IMR-90 (cell line): Measurements from ENCODE around the gene CERS6. TPM values are rescaled to one million over a fixed set of nuclear protein-coding genes. Genes with fewer than 3 reads are reported as not detected.

ENCODE experiments used
- ATAC-seq: fragments of 200-7000 bp; cut with Tn5 transposase; 2 replicates; pipeline ENCODE4 v1.9.1; 2020; ENCODE audit warnings: low read depth, mild to moderate bottlenecking, moderate library complexity
- BruUV-seq: library from RNA; stranded (reverse); fragments of 400-500 nt; replicated peaks from 2 replicates; lab custom pipeline; 2021; lab: Mats Ljungman, UMichigan
- CTCF ChIA-PET: fragments of 300-600 bp; formaldehyde crosslinking; extraction: SDS; loops from one replicate; lab custom pipeline; 2021; ENCODE audit warnings: antibody characterized with exemption; lab: Yijun Ruan, JAX
- POLR2A ChIA-PET: fragments of 300-600 bp; sonication (Branson Sonifier 250); formaldehyde crosslinking; loops from one replicate; lab custom pipeline; 2022; ENCODE audit warnings: antibody characterized with exemption; ENCODE audit not compliant: unreplicated experiment; lab: Charles Lee
- DNase-seq: peaks from one replicate; pipeline ENCODE4 v3.0.0; 2013
- H2AFZ ChIP-seq: replicated peaks from 2 replicates; pipeline ENCODE3; 2013; ENCODE audit warnings: low read length, mild to moderate bottlenecking; ENCODE audit not compliant: poor library complexity
- H2AK5ac ChIP-seq: 2 replicates; pipeline ENCODE4 v1.6.1; 2013; ENCODE audit warnings: low read depth, low read length, inconsistent platforms
- H2AK9ac ChIP-seq: replicated peaks from 2 replicates; pipeline ENCODE3; 2013; ENCODE audit warnings: mild to moderate bottlenecking, low read depth, low read length, moderate library complexity; ENCODE audit not compliant: poor library complexity
- H2BK120ac ChIP-seq: 2 replicates; pipeline ENCODE4 v1.6.1; 2013; ENCODE audit warnings: low read depth, low read length, inconsistent platforms
- H2BK15ac ChIP-seq: 3 replicates; pipeline ENCODE4 v1.6.1; 2013; ENCODE audit warnings: low read depth, low read length, inconsistent platforms
- H2BK20ac ChIP-seq: 2 replicates; pipeline ENCODE4 v1.6.1; 2013; ENCODE audit warnings: low read depth, mild to moderate bottlenecking, inconsistent platforms, low read length, moderate library complexity
- H2BK5ac ChIP-seq: 2 replicates; pipeline ENCODE4 v1.6.1; 2013; ENCODE audit warnings: mild to moderate bottlenecking, low read depth, low read length, inconsistent platforms; ENCODE audit not compliant: poor library complexity, severe bottlenecking
- H3K14ac ChIP-seq: replicated peaks from 2 replicates; pipeline ENCODE4 v1.6.1; 2013; ENCODE audit warnings: low read depth, low read length, inconsistent platforms
- H3K18ac ChIP-seq: 2 replicates; pipeline ENCODE4 v1.6.1; 2013; ENCODE audit warnings: low read depth, low read length, control low read depth
- H3K23ac ChIP-seq: 2 replicates; pipeline ENCODE4 v1.6.1; 2013; ENCODE audit warnings: low read depth, low read length, inconsistent platforms
- H3K27ac ChIP-seq: 2 replicates; pipeline ENCODE4 v1.5.1; 2013; ENCODE audit warnings: mild to moderate bottlenecking, control low read depth, low read length; ENCODE audit not compliant: insufficient read depth
- H3K27me3 ChIP-seq: 2 replicates; pipeline ENCODE4 v1.6.1; 2013; ENCODE audit warnings: low read length; ENCODE audit not compliant: control insufficient read depth, insufficient read depth
- H3K36me3 ChIP-seq: 2 replicates; pipeline ENCODE4 v1.6.1; 2013; ENCODE audit warnings: low read length, mixed read lengths; ENCODE audit not compliant: control insufficient read depth, insufficient read depth
- H3K4ac ChIP-seq: 2 replicates; pipeline ENCODE4 v1.6.1; 2013; ENCODE audit warnings: low read depth, low read length, inconsistent platforms
- H3K4me1 ChIP-seq: 2 replicates; pipeline ENCODE4 v1.6.1; 2013; ENCODE audit warnings: low read length, mixed read lengths; ENCODE audit not compliant: control insufficient read depth, insufficient read depth
- H3K4me2 ChIP-seq: 2 replicates; pipeline ENCODE4 v1.6.1; 2013; ENCODE audit warnings: low read depth, mild to moderate bottlenecking, control low read depth, low read length, moderate library complexity
- H3K4me3 ChIP-seq: 2 replicates; pipeline ENCODE4 v1.5.1; 2013; ENCODE audit warnings: low read depth, mild to moderate bottlenecking, control low read depth, low read length, moderate library complexity; ENCODE audit not compliant: insufficient read depth
- H3K56ac ChIP-seq: 2 replicates; pipeline ENCODE4 v1.6.1; 2013; ENCODE audit warnings: low read length, inconsistent platforms; ENCODE audit not compliant: insufficient read depth; ENCODE audit errors: extremely low read depth
- H3K79me1 ChIP-seq, 2 experiments: 2 replicates each; pipeline ENCODE4 v1.6.1; 2013; ENCODE audit warnings: low read length in 2 of 2, inconsistent platforms in 1 of 2, low read depth in 1 of 2
- H3K9ac ChIP-seq: 2 replicates; pipeline ENCODE4 v1.6.1; 2013; ENCODE audit warnings: low read depth, low read length, control low read depth
- H3K9me1 ChIP-seq: 2 replicates; pipeline ENCODE4 v1.6.1; 2013; ENCODE audit warnings: low read length, inconsistent platforms; ENCODE audit not compliant: insufficient read depth
- H3K9me3 ChIP-seq: 2 replicates; pipeline ENCODE4 v1.6.1; 2013; ENCODE audit warnings: low read length; ENCODE audit not compliant: control insufficient read depth, insufficient read depth
- H4K20me1 ChIP-seq: 2 replicates; pipeline ENCODE4 v1.6.1; 2013; ENCODE audit warnings: low read length, inconsistent platforms; ENCODE audit not compliant: insufficient read depth
- H4K5ac ChIP-seq: 2 replicates; pipeline ENCODE4 v1.6.1; 2013; ENCODE audit warnings: mild to moderate bottlenecking, low read depth, low read length, control low read depth
- H4K8ac ChIP-seq, 2 experiments: 2 replicates each; pipeline ENCODE4 v1.6.1; 2013; ENCODE audit warnings: low read depth in 2 of 2, low read length in 2 of 2, control low read depth in 1 of 2, inconsistent platforms in 1 of 2
- H4K91ac ChIP-seq: 2 replicates; pipeline ENCODE4 v1.6.1; 2013; ENCODE audit warnings: low read depth, low read length, inconsistent platforms; ENCODE audit not compliant: insufficient read depth
- BHLHE40 ChIP-seq: fragments of 150-350 bp; IDR thresholded peaks from 2 replicates; pipeline ENCODE4 v1.6.1; 2016; ENCODE audit warnings: mild to moderate bottlenecking, low read depth, low read length
- CEBPB ChIP-seq: IDR thresholded peaks from 2 replicates; pipeline ENCODE4 v1.6.1; 2012; ENCODE audit warnings: low read depth, low read length, improper control_type of control experiment
- CHD1 ChIP-seq: IDR thresholded peaks from 2 replicates; pipeline ENCODE4 v1.6.1; 2012; ENCODE audit warnings: low read depth, low read length, improper control_type of control experiment
- CTCF ChIP-seq: conservative IDR thresholded peaks from 2 replicates; pipeline ENCODE4 v1.5.1; 2012; ENCODE audit warnings: mild to moderate bottlenecking, low read depth, low read length, improper control_type of control experiment
- ELK1 ChIP-seq: fragments of 150-350 bp; IDR thresholded peaks from 2 replicates; pipeline ENCODE4 v1.6.1; 2016; ENCODE audit warnings: low read depth, mild to moderate bottlenecking, low read length, moderate library complexity, borderline replicate concordance
- FOS ChIP-seq: fragments of 150-350 bp; IDR thresholded peaks from 2 replicates; pipeline ENCODE4 v1.6.1; 2016; ENCODE audit warnings: low read depth, low read length
- MAFK ChIP-seq: IDR thresholded peaks from 2 replicates; pipeline ENCODE4 v1.6.1; 2012; ENCODE audit warnings: low read depth, low read length, improper control_type of control experiment
- MAZ ChIP-seq: IDR thresholded peaks from 2 replicates; pipeline ENCODE4 v1.6.1; 2012; ENCODE audit warnings: low read depth, mild to moderate bottlenecking, low read length, improper control_type of control experiment, moderate library complexity, borderline replicate concordance
- MXI1 ChIP-seq: IDR thresholded peaks from 2 replicates; pipeline ENCODE4 v1.6.1; 2012; ENCODE audit warnings: low read depth, mild to moderate bottlenecking, low read length, moderate library complexity, borderline replicate concordance
- NFE2L2 ChIP-seq: fragments of 150-350 bp; IDR thresholded peaks from 2 replicates; pipeline ENCODE4 v1.6.1; 2016; ENCODE audit warnings: low read depth, mild to moderate bottlenecking, low read length
- POLR2A ChIP-seq: IDR thresholded peaks from 2 replicates; pipeline ENCODE4 v1.6.1; 2012; ENCODE audit warnings: mild to moderate bottlenecking, low read depth, low read length
- RAD21 ChIP-seq: IDR thresholded peaks from 2 replicates; pipeline ENCODE4 v1.6.1; 2012; ENCODE audit warnings: low read length, improper control_type of control experiment
- RCOR1 ChIP-seq: IDR thresholded peaks from 2 replicates; pipeline ENCODE4 v1.6.1; 2012; ENCODE audit warnings: mild to moderate bottlenecking, low read length, improper control_type of control experiment; ENCODE audit not compliant: insufficient replicate concordance
- RFX5 ChIP-seq: IDR thresholded peaks from 2 replicates; pipeline ENCODE4 v1.8.0; 2012; ENCODE audit warnings: low read depth, mild to moderate bottlenecking, low read length, moderate library complexity
- SMC3 ChIP-seq: fragments of 150-350 bp; IDR thresholded peaks from 2 replicates; pipeline ENCODE4 v1.6.1; 2016; ENCODE audit warnings: low read depth, mild to moderate bottlenecking, antibody characterized with exemption, low read length, moderate library complexity
- USF2 ChIP-seq: fragments of 150-350 bp; IDR thresholded peaks from 2 replicates; pipeline ENCODE4 v1.6.1; 2017; ENCODE audit warnings: mild to moderate bottlenecking, antibody characterized with exemption, low read length, low read depth
- WGBS, 2 experiments: methylation state at CpG; one replicate each; pipeline versions ENCODE4 v1.1.5 to v1.1.7; 2013; ENCODE audit warnings: missing lambda C conversion rate in 2 of 2; ENCODE audit not compliant: insufficient read length in 1 of 2; ENCODE audit errors: extremely low coverage in 2 of 2; 5-methylcytosine and 5-hydroxymethylcytosine counted together
- dilution Hi-C: fragments of 300-500 bp; cut with HindIII; formaldehyde crosslinking; loops from one replicate; pipeline ENCODE4 v1.14.3; 2018; ENCODE audit warnings: low sequenced_read_pairs; ENCODE audit not compliant: unreplicated experiment
- in situ Hi-C: fragments of 300-500 bp; cut with MboI; formaldehyde crosslinking; loops from 3 replicates; pipeline ENCODE4 v1.14.3; 2019; ENCODE audit warnings: low sequenced_read_pairs, inconsistent platforms, mixed read lengths
- intact Hi-C: fragments of 100-400 bp; cut with micrococcal nuclease; formaldehyde crosslinking; loops from 2 replicates; pipeline ENCODE4 v1.10.0; 2022
- polyA plus RNA-seq, 3 experiments: library from polyadenylated mRNA; depleted of rRNA; stranded (reverse); fragments of >200 nt; gene quantifications; 2 replicates each; pipeline ENCODE4 v1.2.3, GENCODE V29; 2012; ENCODE audit warnings: low replicate concordance in 1 of 3
- total RNA-seq: library from RNA; depleted of rRNA; stranded (reverse); fragments of >200 nt; gene quantifications from 2 replicates; pipeline ENCODE4 v1.2.3, GENCODE V29; 2012

CERS6 gene
- total and polyA plus RNA-seq, 2 of the 4 experiments (the other 2 are of a cell fraction) = 2.1 to 5.7 TPM

- no peak overlapping the region for H2AK9ac ChIP-seq
- H4K5ac ChIP-seq = no peak overlapping the region
- no peak overlapping the region for H2BK120ac ChIP-seq
- H2BK15ac ChIP-seq = no peak overlapping the region
- CTCF ChIA-PET = no interaction called here
- no CpG with 5 or more reads among the region's 4 CpGs for WGBS, 2 experiments
- no peak overlapping the region for H3K56ac ChIP-seq
- H3K9ac ChIP-seq = no peak overlapping the region
- no peak overlapping the region for H3K23ac ChIP-seq
- TF ChIP-seq CHD1 (no peak), MAZ (no peak), RCOR1 (no peak), CEBPB (no peak), USF2 (no peak), BHLHE40 (no peak), MXI1 (no peak), POLR2A (no peak), RFX5 (no peak), CTCF (no peak), FOS (no peak), SMC3 (no peak), RAD21 (no peak), NFE2L2 (no peak), MAFK (no peak), ELK1 (no peak)
- H2AK5ac ChIP-seq = no peak overlapping the region
- H3K18ac ChIP-seq = no peak overlapping the region
- no peaks in the 10 kb centered on the region for H3K27me3 ChIP-seq
- POLR2A ChIA-PET = no interaction called here
- in situ Hi-C loops (no loop called here), dilution Hi-C loops (no loop called here), intact Hi-C loops (no loop called here)
- H4K8ac ChIP-seq = no peak overlapping the region
- H3K9me1 ChIP-seq = no peaks in the 10 kb centered on the region
- H4K91ac ChIP-seq = no peak overlapping the region
- no peaks in the 10 kb centered on the region for H3K36me3 ChIP-seq
- no peaks in the 10 kb centered on the region for H4K20me1 ChIP-seq
- H3K4me2 ChIP-seq = no peak overlapping the region
- no peak overlapping the region for H2BK5ac ChIP-seq
- no peak for DNase-seq
- H3K14ac ChIP-seq = no peak overlapping the region
- no peaks in the 10 kb centered on the region for H3K9me3 ChIP-seq
- no peak overlapping the region for H3K4me3 ChIP-seq
- no peak overlapping the region for H3K27ac ChIP-seq
- H2BK20ac ChIP-seq = no peak overlapping the region
- ATAC-seq = no peak
- H3K79me1 ChIP-seq = no peaks in the 10 kb centered on the region
- no peaks in the 10 kb centered on the region for H3K4me1 ChIP-seq
- no TSS peak for BruUV-seq
- H3K4ac ChIP-seq = no peak overlapping the region
- H2AFZ ChIP-seq = no peak overlapping the region
Measured at GRCh38 chr2:168501466-168502065, 45.5 kb downstream of the CERS6 start.
